Measurements from ENCODE around the gene CEP350. TPM values are rescaled to one million over a fixed set of nuclear protein-coding genes. Genes with fewer than 3 reads are reported as not detected.

Gene CEP350
- total RNA-seq, 1 donor from 2014 or later = 60.8 TPM

DNA sequence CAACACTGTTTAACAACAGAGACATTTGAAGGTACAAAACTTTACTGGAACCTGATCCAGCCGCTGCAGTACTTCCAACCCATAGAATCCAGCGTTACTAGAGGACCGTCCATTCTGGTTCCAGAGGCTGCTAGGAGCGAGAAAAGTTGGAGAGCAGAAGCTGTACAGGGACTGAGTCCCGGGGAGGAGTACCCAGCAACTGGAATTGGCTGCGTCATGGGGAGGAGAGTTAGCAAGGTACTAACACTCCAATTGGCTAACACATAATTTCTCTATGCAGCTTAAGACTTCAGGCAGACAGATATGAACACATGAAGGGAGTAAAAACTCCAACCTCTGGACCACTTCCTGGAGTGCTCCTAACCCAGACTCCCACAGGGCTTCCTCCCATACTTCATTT, 198.0 kb downstream of the CEP350 start:
- intact Hi-C loops (cut with micrococcal nuclease) = loop anchor here (10.0 kb wide), 2 partner anchors 872 to 1872 kb away; partner anchors contain the start of gene STX6
- no peaks in the 10 kb centered on the region for H3K9me3 Mint-ChIP-seq
- no peak overlapping the region for H3K27ac Mint-ChIP-seq
- peaks cover 5% of the 10 kb centered on the region for H3K36me3 Mint-ChIP-seq (ENCODE audit: low read depth)
- peaks cover 2% of the 10 kb centered on the region for H3K27me3 Mint-ChIP-seq
- ChIA-PET CTCF (no interaction called here), POLR2A (no interaction called here)
- DNase-seq = no peak
- H3K4me3 Mint-ChIP-seq = no peak overlapping the region
- ATAC-seq (ENCODE audit: low read depth) = no peak
- TF ChIP-seq, protein P1, sequence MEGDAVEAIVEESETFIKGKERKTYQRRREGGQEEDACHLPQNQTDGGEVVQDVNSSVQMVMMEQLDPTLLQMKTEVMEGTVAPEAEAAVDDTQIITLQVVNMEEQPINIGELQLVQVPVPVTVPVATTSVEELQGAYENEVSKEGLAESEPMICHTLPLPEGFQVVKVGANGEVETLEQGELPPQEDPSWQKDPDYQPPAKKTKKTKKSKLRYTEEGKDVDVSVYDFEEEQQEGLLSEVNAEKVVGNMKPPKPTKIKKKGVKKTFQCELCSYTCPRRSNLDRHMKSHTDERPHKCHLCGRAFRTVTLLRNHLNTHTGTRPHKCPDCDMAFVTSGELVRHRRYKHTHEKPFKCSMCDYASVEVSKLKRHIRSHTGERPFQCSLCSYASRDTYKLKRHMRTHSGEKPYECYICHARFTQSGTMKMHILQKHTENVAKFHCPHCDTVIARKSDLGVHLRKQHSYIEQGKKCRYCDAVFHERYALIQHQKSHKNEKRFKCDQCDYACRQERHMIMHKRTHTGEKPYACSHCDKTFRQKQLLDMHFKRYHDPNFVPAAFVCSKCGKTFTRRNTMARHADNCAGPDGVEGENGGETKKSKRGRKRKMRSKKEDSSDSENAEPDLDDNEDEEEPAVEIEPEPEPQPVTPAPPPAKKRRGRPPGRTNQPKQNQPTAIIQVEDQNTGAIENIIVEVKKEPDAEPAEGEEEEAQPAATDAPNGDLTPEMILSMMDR (IDR thresholded peaks at IDR 0.05) = no peak
- peaks cover 23% of the 10 kb centered on the region for H3K4me1 Mint-ChIP-seq

DNA sequence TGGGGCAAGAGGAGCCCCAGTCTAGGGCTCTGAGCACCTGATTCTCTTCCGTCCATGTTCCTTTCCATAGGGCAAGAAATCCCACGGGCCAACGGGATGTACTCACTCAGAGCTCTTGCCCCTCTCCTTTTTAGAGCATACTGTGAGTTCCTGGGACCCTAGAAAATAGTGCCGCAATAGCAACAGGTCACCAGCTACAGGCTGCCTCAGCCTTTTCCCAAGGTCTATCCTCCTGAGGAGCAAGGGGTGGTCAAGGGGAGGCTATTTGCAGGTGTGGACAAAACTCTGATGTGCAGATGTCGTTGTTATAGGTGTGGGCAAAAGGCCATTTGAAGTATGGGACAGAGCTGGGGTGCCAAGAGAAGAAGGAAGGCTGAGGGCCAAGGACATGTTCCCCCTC, 198.4 kb downstream of the CEP350 start:
- no peak overlapping the region for H3K4me3 Mint-ChIP-seq
- DNase-seq (no peak), ATAC-seq (ENCODE audit: low read depth) (no peak)
- H3K27me3 Mint-ChIP-seq = peaks cover under 1% of the 10 kb centered on the region
- no peaks in the 10 kb centered on the region for H3K9me3 Mint-ChIP-seq
- H3K27ac Mint-ChIP-seq = no peak overlapping the region
- peaks cover 23% of the 10 kb centered on the region for H3K4me1 Mint-ChIP-seq
- TF ChIP-seq, protein P1 (IDR thresholded peaks at IDR 0.05) = no peak
- peaks cover 5% of the 10 kb centered on the region for H3K36me3 Mint-ChIP-seq (ENCODE audit: low read depth)
- POLR2A ChIA-PET = no interaction called here
- intact Hi-C loops (cut with micrococcal nuclease) = loop anchor here (10.0 kb wide), 2 partner anchors 872 to 1872 kb away; partner anchors contain the start of gene STX6
- CTCF ChIA-PET = no interaction called here

DNA sequence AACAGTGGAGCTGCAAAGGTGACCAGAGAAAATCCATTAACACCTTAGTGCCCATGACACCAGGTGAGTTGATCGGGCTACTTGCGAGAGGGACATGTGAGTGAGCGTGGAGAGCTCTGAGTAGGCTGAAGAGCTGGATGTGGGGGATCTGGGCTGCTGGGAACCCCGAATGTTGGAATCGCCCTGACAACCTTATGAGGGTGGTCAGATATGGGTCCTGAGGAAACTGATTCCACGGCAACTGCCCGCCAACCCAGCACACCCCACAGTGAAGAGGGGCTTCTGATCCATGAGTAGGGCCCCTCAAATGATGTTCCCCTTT, 199.4 kb downstream of the CEP350 start:
- H3K4me3 Mint-ChIP-seq = peak overlapping the region; percentile 96
- ChIA-PET CTCF (interaction anchor here (1.5 kb wide), 1 partner anchor 339 kb away, joined by 4 read pairs; no protein-coding TSS in a partner anchor), POLR2A (interaction anchor here (0.5 to 1.2 kb wide), 5 partner anchors 9 to 348 kb away, joined by 3 to 8 read pairs (median 3); partner anchors contain the start of gene TOR1AIP1)
- TF ChIP-seq, protein P1 (IDR thresholded peaks at IDR 0.05) = no peak
- no peaks in the 10 kb centered on the region for H3K27me3 Mint-ChIP-seq
- H3K9me3 Mint-ChIP-seq = no peaks in the 10 kb centered on the region
- intact Hi-C loops (cut with micrococcal nuclease) = loop anchor here (1.0 to 10.0 kb wide), 8 partner anchors 25 to 1871 kb away; partner anchors contain the start of genes ACBD6, CEP350, LHX4 and STX6
- ATAC-seq (ENCODE audit: low read depth) = no peak
- DNase-seq = no peak
- H3K27ac Mint-ChIP-seq = peak overlapping the region; percentile 83
- peaks cover 5% of the 10 kb centered on the region for H3K36me3 Mint-ChIP-seq (ENCODE audit: low read depth)
- H3K4me1 Mint-ChIP-seq = peaks cover 23% of the 10 kb centered on the region

DNA sequence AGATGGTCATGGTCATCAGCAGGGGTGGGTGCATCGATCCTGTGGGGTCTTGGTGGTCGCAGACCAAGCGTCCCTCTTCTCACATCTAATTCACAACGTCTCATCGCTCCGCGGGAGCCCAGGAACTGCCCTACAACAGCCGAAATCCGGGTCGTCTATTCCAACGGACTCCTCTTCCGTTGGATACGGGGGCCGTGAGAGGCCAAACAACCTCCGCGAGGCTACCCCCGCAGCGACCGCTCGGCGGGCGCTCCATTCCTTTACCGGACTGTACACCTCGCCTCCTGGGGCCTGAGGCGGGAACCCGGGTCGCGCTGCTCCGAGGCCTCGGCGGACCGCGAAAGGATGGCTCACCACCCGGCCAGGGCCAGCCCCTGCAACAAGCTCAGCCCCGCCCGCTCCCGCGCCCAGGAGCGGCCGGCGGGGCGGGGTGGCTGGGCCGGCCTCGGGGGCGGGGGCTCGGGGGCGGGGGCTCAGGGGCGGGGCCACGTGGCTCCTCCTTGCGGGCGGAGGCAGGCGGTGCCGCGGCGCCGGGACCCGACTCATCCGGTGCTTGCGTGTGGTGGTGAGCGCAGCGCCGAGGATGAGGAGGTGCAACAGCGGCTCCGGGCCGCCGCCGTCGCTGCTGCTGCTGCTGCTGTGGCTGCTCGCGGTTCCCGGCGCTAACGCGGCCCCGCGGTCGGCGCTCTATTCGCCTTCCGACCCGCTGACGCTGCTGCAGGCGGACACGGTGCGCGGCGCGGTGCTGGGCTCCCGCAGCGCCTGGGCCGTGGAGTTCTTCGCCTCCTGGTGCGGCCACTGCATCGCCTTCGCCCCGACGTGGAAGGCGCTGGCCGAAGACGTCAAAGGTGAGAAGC, 199.9 kb downstream of the CEP350 start, which contains the start of gene QSOX1:
Gene QSOX1 (plus strand): TSS at position 545 of the 857 bp plus-strand sequence. CDS start 39 bp downstream, at position 584.
- peak; percentile 79 for DNase-seq

More for the DNA sequence above, 199.9 kb downstream of the CEP350 start, which contains the start of gene QSOX1:
- H3K27ac Mint-ChIP-seq = peak within 1 kb of the TSS; percentile 83
- CTCF ChIA-PET = interaction anchor here (1.0 to 1.5 kb wide), 2 partner anchors 14 to 340 kb away, joined by 3 to 4 read pairs; no protein-coding TSS in a partner anchor
- peak; percentile 97 for ATAC-seq (ENCODE audit: low read depth)
- POLR2A ChIA-PET = interaction anchor here (0.5 to 1.2 kb wide), 7 partner anchors 9 to 347 kb away, joined by 3 to 8 read pairs (median 3); partner anchors contain the start of genes CEP350 and TOR1AIP1
- H3K9me3 Mint-ChIP-seq = no peaks in the 10 kb centered on the region
- TF ChIP-seq, protein P1 (IDR thresholded peaks at IDR 0.05) = no peak
- intact Hi-C loops (cut with micrococcal nuclease) = loop anchor here (1.0 to 10.0 kb wide), 8 partner anchors 25 to 1870 kb away; partner anchors contain the start of genes ACBD6, CEP350, LHX4 and STX6
- H3K4me1 Mint-ChIP-seq = peaks cover 23% of the 10 kb centered on the region
- peak within 1 kb of the TSS; percentile 96 for H3K4me3 Mint-ChIP-seq
- H3K27me3 Mint-ChIP-seq = no peaks in the 10 kb centered on the region
- peaks cover 5% of the 10 kb centered on the region for H3K36me3 Mint-ChIP-seq (ENCODE audit: low read depth)
